Stimulated activated CD8-positive, alpha-beta memory T cell treated with anti-CD3 and anti-CD28 coated beads, Interleukin-15, amount 100 ng/mL, for 48 hours (primary cell): Measurements from ENCODE around the gene METTL13.
"Not testable (repeated sequence)": the region's sequence is repeated elsewhere in the genome, so short reads cannot be mapped to it uniquely, and the experiment has no call there.

ENCODE experiments used
- DNase-seq, 2 donors: peaks; one replicate each; pipeline ENCODE4 v3.0.0-alpha.2; 2020; ENCODE audit warnings: low read depth in 2 of 2

The METTL13 gene

GRCh38 chr1:171769754-171770153 lies 11.7 kb upstream of the METTL13 start:
- no peak for DNase-seq

- no peak for DNase-seq
Measured at GRCh38 chr1:171772312-171772711, 9.1 kb upstream of the METTL13 start.

DNA sequence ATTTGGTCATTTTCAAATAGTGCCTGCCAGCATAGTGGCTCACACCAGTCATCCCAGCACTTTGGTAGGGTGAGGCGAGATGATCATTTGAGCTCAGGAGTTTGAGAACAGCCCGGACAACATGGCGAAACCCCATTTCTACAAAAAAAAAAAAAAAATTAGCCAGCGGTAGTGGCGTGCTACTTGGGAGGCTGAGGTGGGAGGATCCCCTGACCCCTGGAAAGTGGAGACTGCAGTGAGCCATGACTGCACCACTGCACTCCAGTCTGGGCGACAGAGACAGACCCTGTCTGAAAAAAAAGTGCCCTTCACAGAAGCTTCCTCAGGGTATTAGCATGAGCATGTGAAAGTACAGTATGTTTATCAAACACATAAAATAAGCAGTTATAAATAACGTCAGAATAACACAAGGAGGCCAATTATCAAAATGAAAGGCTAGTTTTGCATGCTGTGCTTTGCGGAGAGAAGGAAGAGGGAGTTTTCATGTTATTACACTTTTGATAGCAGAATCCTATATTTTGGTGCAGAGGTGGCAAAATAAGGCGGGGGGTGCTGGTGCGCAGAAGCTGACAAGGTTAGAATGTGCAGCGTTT lies 781 bp upstream of the METTL13 start:
- DNase-seq: no peak

DNA sequence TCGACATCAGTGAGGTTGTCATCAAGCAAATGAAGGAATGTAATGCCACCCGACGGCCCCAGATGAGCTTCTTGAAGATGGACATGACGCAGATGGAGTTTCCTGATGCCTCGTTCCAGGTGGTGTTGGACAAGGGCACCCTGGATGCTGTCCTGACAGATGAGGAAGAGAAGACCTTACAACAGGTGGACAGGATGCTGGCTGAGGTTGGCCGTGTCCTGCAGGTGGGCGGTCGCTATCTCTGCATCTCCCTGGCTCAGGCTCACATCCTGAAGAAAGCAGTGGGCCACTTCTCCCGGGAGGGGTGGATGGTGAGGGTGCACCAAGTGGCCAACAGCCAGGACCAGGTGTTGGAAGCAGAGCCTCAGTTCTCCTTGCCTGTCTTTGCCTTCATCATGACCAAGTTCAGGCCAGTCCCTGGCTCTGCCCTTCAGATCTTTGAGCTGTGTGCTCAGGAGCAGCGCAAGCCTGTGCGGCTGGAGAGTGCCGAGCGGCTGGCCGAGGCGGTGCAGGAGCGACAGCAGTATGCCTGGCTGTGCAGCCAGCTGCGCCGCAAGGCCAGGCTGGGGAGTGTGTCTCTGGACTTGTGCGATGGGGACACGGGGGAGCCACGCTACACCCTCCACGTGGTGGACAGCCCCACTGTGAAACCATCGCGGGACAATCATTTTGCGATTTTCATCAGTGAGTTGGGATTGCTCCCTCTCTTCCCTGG lies 2.5 kb downstream of the METTL13 start:
- DNase-seq: no peak

DNA sequence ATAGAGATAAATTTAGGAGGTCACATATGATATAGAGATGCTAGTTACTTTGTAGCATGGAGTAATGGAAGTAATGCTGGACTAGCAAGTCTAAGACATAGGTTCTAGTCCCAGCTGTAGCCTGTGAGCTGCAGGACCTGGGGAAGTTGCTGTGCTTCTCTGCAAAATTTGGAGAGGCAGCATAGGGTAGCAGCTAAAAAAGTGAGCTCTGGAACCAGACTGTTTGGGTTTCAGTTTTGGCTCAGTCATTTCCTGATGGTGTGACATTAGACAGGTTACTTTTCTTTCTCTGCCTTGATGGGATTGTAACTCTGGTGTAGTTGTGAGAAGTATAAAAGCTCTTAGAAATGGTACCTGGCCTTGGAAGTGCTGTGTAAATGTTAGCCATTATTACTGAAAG lies 3.3 kb downstream of the METTL13 start:
- no peak for DNase-seq

DNA sequence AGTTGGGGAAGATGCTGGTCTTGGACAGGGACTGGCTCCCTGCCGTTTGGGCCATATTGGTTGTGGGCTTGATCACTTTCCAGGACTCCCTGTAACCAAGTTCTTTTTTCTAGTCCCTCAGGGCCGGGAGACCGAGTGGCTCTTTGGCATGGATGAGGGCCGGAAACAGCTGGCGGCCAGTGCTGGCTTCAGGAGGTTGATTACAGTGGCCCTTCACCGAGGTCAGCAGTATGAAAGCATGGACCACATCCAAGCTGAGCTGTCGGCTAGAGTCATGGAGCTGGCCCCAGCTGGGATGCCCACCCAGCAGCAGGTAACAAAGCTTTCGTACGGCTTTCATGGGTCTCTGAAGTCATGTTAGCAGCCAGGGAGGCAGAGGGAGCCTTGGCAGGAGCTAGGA lies 4.3 kb downstream of the METTL13 start:
- no peak for DNase-seq

DNA sequence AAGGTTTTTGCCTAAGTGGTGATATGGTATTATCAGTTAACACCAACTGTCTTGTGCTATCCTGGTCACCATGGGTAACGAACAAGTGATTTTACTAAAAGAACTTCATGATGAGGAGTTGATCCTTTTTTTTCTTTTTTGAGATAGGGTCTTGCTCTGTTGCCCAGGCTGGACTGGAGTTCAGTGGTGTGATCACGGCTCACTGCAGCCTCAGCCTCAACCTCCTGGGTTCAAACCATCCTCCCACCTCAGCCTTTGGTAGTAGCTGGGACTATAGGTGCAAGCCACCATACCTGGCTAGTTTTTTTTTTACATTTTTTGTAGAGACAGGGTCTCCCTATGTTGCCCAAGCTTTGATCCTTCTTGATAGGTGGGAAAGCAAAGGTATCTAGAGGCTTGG lies 5.1 kb downstream of the METTL13 start:
- DNase-seq: no peak

DNA sequence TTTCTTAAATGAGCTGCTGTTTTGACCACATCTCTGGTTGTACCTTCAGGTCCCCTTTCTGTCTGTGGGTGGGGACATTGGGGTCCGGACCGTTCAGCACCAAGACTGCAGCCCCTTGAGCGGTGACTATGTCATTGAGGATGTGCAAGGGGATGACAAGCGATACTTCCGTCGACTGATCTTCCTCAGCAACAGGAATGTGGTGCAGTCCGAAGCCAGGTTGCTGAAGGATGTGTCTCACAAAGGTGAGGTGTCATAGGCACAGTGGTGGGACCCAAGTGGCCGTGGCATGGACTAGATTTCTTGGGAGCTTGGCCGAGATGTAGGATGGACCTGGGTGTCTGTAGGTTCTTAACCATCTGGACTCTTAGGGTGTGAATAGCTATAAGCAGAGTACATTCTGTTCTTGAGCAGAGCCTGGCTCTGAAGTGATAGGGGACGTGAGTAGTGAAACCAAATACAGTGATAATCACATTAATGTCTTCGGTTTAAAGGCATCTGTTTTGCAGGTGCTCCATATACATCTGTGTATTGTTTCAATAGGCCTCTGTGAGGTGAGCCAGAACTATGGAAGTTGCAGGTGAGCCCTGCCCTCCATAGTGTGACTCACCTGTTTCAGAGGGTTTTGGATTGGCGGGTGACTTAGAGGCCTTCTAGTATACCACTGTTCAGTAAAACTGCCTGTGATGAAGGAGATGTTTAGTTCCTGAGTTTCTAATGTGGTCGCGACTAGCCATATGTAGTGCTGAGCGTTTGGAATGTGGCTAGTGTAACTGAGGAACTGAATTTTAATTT lies 6.4 kb downstream of the METTL13 start:
- no peak for DNase-seq

GRCh38 chr1:171788696-171789095 lies 7.2 kb downstream of the METTL13 start:
- no peak for DNase-seq

- DNase-seq: no peak
Measured at GRCh38 chr1:171790318-171790717, 8.9 kb downstream of the METTL13 start.

DNA sequence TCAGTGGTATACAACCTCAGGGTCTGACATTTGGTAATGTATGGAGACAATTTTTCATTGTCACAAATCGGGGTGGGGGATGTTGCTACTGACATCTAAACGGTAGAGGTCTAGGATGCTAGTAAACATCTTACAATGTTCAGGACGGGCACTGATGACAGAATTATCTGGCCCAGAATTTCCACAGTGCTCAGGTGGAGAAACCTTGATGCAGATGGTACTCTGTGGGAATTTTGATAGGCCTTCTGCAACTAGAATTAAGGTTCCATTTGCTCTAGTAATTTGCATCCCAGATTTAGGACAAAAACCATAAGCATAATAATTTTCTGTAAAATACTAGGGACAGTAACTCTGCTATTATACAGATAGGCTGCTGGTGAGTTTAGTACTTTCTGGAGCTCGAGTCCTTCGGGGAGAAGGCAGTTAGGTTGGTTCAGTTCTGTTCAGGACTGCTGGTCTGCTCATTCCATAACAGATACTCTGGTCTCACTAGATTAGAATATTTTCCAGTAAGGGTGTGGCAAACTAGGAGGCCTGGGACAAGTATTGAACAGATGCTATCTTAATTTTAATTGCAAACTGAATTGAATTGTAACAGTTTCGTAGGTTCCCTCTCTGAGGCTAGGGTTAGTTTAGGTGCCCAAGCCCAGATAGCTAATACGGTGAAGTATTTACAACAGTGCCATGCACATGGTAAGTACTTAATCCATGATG lies 11.4 kb downstream of the METTL13 start:
- DNase-seq: no peak

DNA sequence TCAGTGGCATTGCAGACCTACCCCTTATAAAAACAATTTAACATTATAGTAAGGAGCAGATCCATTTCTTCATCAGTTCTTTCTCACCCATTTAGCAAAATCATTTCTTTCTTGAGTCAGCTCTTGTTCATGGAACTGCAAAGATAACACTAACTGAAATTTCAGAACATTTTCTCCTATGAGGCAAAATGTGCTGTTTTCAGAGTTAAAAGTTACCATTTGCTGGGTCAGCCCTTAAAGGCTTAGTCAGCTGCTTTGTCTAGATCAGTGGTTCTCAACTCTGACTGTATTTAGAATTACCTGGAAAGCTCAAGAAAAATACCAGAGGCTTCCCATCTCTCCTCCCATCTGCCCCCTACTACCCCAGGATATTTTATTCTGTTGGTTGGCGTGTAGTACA lies 12.2 kb downstream of the METTL13 start:
- no peak for DNase-seq

DNA sequence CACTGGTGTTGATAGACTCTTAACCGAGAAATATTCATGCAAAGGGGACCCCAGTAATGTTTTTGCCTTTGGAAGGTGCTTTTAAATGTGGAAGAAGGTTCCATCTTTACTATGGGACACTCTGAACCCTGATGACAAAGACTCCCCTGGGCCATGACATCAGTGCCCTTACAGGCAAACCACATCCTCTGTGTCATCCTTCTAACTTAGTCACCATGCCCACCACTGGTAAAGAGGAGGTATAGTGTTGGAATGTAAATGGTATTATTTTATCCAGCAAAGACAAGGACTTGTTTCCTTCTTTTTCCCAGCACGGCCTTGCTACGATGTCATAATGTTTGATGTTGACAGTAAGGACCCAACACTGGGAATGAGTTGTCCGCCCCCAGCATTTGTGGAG lies 12.6 kb downstream of the METTL13 start:
- DNase-seq: peak; percentile 41 to 44

DNA sequence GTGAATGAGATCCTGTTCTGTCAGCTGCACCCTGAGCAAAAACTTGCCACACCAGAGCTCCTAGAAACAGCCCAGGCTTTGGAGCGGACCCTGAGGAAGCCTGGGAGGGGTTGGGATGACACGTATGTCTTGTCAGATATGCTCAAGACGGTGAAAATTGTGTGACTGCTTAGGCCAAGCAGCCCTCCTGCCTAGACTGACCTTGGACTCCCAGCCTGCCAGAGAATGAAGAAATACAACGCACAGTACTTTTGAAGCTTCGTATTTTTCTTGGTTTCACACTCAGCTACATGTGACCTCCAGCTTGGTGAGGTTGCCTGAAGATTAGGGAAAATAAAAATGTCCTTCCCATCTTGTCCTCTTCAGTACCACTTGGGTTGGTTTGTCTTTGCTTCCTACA lies 15.1 kb downstream of the METTL13 start:
- no peak for DNase-seq

GRCh38 chr1:171798311-171798710 lies 16.9 kb downstream of the METTL13 start:
- DNase-seq: no peak

GRCh38 chr1:171798765-171799164 lies 17.3 kb downstream of the METTL13 start:
- no peak for DNase-seq

DNA sequence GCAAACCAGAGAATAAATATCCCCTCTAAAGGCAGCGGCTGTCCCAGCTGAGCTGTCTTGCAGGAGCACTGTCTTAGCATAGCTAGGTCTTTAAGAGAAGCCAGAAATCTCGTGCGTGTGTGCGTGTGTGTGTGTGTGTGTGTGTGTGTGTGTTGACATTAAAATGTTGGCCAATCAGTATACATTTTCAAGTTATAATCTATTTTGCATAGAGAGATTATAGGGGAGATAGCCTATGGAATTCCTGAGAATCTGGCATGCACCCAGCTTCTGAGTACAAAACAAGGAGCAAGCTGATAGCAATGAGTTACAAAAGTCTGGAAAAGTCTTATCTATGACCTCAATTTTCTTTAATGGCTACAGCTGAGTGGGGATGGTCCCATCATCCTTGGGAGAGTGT lies 17.7 kb downstream of the METTL13 start:
- DNase-seq: no peak

GRCh38 chr1:171799698-171800097 lies 18.2 kb downstream of the METTL13 start:
- not testable (repeated sequence) for DNase-seq

GRCh38 chr1:171800342-171800741 lies 18.9 kb downstream of the METTL13 start:
- DNase-seq: no peak

DNA sequence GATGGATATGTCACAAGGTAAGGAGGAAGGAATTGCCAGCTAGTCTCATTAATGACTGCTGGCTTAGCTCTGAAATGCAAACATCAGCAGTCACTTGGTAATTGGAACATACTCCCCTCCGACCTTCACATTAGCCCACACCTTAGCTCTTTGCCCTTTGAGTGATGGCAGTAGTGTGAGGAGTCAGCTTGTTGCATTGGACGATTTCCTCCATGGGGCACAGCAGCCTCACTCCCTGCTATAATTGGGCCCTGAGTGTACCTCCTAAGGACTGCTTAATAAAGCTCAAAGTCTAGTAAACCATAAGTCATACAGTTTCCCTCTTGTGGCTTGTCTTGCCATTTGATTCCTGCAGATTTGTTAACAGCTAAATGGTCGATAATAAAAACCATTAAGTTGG lies 19.4 kb downstream of the METTL13 start:
- no peak for DNase-seq

DNA sequence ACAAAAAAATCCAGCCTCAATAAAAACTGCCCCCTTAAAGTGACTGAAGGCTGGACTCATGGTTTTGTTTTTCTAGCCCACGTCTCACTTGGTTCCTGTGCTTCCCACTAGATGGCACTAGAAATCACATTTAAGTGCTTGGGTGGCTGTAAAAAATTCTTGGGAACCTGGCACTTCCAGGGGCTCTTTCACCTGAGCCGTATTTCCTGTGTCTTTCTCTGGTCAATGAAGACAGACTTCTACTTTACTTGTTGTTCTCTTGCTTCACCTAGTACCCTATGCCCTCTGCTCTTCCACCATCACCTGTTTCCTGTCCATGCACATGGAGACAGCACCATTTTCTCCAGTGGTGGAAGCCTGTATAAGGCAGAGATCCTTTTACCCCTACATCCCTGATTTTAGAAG lies 20.0 kb downstream of the METTL13 start:
- no peak for DNase-seq

DNA sequence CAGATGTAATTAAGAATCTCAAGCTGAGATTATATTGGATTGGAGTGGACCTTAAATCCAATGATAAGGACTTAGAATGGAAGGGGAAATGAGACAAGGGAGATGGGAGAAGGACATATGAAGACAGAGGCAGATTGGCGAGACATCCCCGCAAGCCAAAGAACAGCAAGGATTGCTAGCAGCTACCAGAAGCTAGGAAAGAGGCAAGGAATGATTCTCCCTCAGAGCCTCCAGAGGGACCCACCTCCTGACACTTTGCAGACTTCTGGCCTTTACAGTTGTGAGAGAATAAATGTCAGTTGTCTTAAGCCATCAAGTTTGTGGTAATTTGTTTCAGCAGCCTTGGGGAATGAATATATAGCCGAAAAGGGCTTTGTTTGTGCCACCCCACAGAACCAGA lies 20.7 kb downstream of the METTL13 start:
- DNase-seq: no peak
